ENCODE measurements around the gene KLHL29.

The KLHL29 gene

GRCh38 chr2:23686405-23687029 is 301.5 kb downstream of the KLHL29 start:
- no peaks in the 10 kb centered on the region for H3K9me3 ChIP-seq (replicated peaks in 1 of 11)
- H4K20me1 ChIP-seq: peaks cover 0 to 39% (median 0%) of the 10 kb centered on the region in 11 experiments; a peak in 8 of 22 replicates
- peak overlapping the region in 8 of 11 experiments; percentile 11 to 41 (median 26); a peak in 11 of 22 replicates for H3K4me2 ChIP-seq
- H3K36me3 ChIP-seq: no peaks in the 10 kb centered on the region
- H3K27ac ChIP-seq: no peak overlapping the region
- H3K4me3 ChIP-seq: no peak overlapping the region
- H3K4me1 ChIP-seq: peaks cover 23 to 68% (median 55%) of the 10 kb centered on the region in 10 experiments
- no peak overlapping the region for H3K9ac ChIP-seq
- TF ChIP-seq Cebpa-rat (IDR thresholded peaks at IDR 0.05): no peak
- peaks cover 0 to 7% (median 0%) of the 10 kb centered on the region in 11 experiments; a peak in 2 of 22 replicates for H3K27me3 ChIP-seq

GRCh38 chr2:23687214-23687613 is 302.2 kb downstream of the KLHL29 start:
- Histone ChIP-seq H3K9me3 (replicated peaks in 1 of 11) (no peaks in the 10 kb centered on the region), H3K27me3 (peaks cover 0 to 7% (median 0%) of the 10 kb centered on the region in 11 experiments; a peak in 2 of 22 replicates), H3K4me2 (peak overlapping the region in 8 of 11 experiments; percentile 11 to 41 (median 26); a peak in 11 of 22 replicates), H3K4me1 (peaks cover 23 to 61% (median 50%) of the 10 kb centered on the region in 10 experiments), H3K27ac (no peak overlapping the region), H4K20me1 (peaks cover 0 to 39% (median 0%) of the 10 kb centered on the region in 11 experiments; a peak in 8 of 22 replicates), H3K36me3 (no peaks in the 10 kb centered on the region; a peak in 1 of 22 replicates), H3K4me3 (no peak overlapping the region), H3K9ac (no peak overlapping the region)
- no peak for TF ChIP-seq Cebpa-rat (IDR thresholded peaks at IDR 0.05)

DNA sequence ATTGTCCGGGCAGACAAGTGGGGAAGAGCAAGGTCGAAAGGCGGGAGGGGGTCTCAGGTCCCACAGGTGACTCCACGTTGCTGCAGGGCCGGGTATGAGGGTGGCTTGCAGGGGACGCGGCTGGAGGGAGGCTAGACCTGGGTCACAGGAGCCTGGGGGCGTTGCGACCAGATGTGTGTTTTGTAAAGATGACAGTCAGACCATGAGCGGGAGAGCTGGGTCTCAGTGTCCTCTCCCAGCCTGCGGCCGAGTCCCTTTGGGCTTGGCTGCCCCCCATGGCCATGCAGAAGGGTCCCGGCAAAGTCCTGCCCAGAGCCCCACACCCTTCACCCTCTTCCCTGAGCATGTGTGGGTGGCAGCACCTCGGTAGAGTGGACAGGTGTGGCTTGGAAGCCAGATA is 302.7 kb downstream of the KLHL29 start:
- Histone ChIP-seq H3K36me3 (no peaks in the 10 kb centered on the region; a peak in 1 of 22 replicates), H4K20me1 (peaks cover 0 to 39% (median 0%) of the 10 kb centered on the region in 11 experiments; a peak in 8 of 22 replicates), H3K27ac (no peak overlapping the region), H3K4me2 (peak overlapping the region in 1 of 11 experiments; percentile 60; a peak in 3 of 22 replicates), H3K27me3 (peaks cover 0 to 7% (median 0%) of the 10 kb centered on the region in 11 experiments; a peak in 2 of 22 replicates), H3K4me3 (no peak overlapping the region), H3K9me3 (replicated peaks in 1 of 11) (no peaks in the 10 kb centered on the region), H3K9ac (no peak overlapping the region), H3K4me1 (peaks cover 23 to 56% (median 48%) of the 10 kb centered on the region in 10 experiments)
- no peak for TF ChIP-seq Cebpa-rat (IDR thresholded peaks at IDR 0.05)

- peak overlapping the region in 8 of 11 experiments; percentile 7 to 66 (median 43); a peak in 12 of 22 replicates for H3K4me2 ChIP-seq
Observed at GRCh38 chr2:23688486-23689130, 303.6 kb downstream of the KLHL29 start.

GRCh38 chr2:23689131-23689700 is 304.2 kb downstream of the KLHL29 start:
- Histone ChIP-seq H3K36me3 (no peaks in the 10 kb centered on the region; a peak in 1 of 22 replicates), H3K9ac (no peak overlapping the region), H3K27ac (no peak overlapping the region), H3K4me3 (no peak overlapping the region), H4K20me1 (peaks cover 0 to 39% (median 0%) of the 10 kb centered on the region in 11 experiments; a peak in 8 of 22 replicates), H3K27me3 (peaks cover 0 to 4% (median 0%) of the 10 kb centered on the region in 11 experiments; a peak in 2 of 22 replicates), H3K4me1 (peaks cover 10 to 41% (median 33%) of the 10 kb centered on the region in 10 experiments), H3K4me2 (peak overlapping the region in 5 of 11 experiments; percentile 7 to 66 (median 48); a peak in 8 of 22 replicates), H3K9me3 (replicated peaks in 1 of 11) (no peaks in the 10 kb centered on the region)
- TF ChIP-seq Cebpa-rat (IDR thresholded peaks at IDR 0.05): no peak

More at GRCh38 chr2:23688486-23689130, 303.6 kb downstream of the KLHL29 start:
- no peaks in the 10 kb centered on the region; a peak in 1 of 22 replicates for H3K36me3 ChIP-seq
- no peak overlapping the region for H3K4me3 ChIP-seq
- TF ChIP-seq Cebpa-rat (IDR thresholded peaks at IDR 0.05): no peak
- peaks cover 0 to 39% (median 0%) of the 10 kb centered on the region in 11 experiments; a peak in 8 of 22 replicates for H4K20me1 ChIP-seq
- no peak overlapping the region for H3K9ac ChIP-seq
- peaks cover 0 to 4% (median 0%) of the 10 kb centered on the region in 11 experiments; a peak in 2 of 22 replicates for H3K27me3 ChIP-seq
- no peaks in the 10 kb centered on the region for H3K9me3 ChIP-seq (replicated peaks in 1 of 11)
- H3K4me1 ChIP-seq: peaks cover 16 to 47% (median 39%) of the 10 kb centered on the region in 10 experiments
- H3K27ac ChIP-seq: no peak overlapping the region

- Histone ChIP-seq H3K4me3 (no peak overlapping the region), H3K27me3 (peaks cover 0 to 2% (median 0%) of the 10 kb centered on the region in 11 experiments; a peak in 2 of 22 replicates), H3K9ac (no peak overlapping the region), H3K4me2 (no peak overlapping the region), H4K20me1 (peaks cover 0 to 39% (median 0%) of the 10 kb centered on the region in 11 experiments; a peak in 8 of 22 replicates), H3K36me3 (no peaks in the 10 kb centered on the region; a peak in 1 of 22 replicates), H3K27ac (no peak overlapping the region), H3K9me3 (replicated peaks in 1 of 11) (no peaks in the 10 kb centered on the region), H3K4me1 (peaks cover 3 to 34% (median 26%) of the 10 kb centered on the region in 10 experiments; a peak in 19 of 20 replicates)
- TF ChIP-seq Cebpa-rat (IDR thresholded peaks at IDR 0.05): no peak
Observed at GRCh38 chr2:23689891-23690290, 304.9 kb downstream of the KLHL29 start.

- TF ChIP-seq Cebpa-rat (IDR thresholded peaks at IDR 0.05): no peak
- Histone ChIP-seq H3K4me2 (no peak overlapping the region), H4K20me1 (peaks cover 0 to 43% (median 0%) of the 10 kb centered on the region in 11 experiments; a peak in 7 of 22 replicates), H3K36me3 (no peaks in the 10 kb centered on the region; a peak in 1 of 22 replicates), H3K27ac (no peak overlapping the region), H3K27me3 (no peaks in the 10 kb centered on the region), H3K9ac (no peak overlapping the region), H3K9me3 (replicated peaks in 1 of 11) (no peaks in the 10 kb centered on the region), H3K4me1 (peaks cover 0 to 28% (median 19%) of the 10 kb centered on the region in 10 experiments; a peak in 14 of 20 replicates), H3K4me3 (no peak overlapping the region)
Observed at GRCh38 chr2:23690421-23691105, 305.6 kb downstream of the KLHL29 start.

DNA sequence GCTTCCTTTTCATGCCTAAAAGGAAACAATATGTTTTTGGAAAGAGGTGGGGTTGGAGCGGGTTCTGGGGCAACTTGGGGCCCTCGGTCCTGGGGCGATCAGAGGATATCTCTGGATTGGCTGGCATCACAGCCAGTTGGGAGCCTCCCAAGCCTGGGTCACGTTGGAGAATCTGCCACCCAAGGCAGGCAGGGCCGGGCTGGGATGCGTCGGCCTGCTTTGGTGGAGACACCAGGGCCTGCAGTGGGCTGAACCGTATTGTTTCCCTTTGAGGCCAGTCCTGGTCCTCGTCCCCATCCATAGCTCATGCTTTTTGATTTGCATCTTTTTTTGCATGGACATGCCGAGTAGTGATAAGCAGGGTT is 306.1 kb downstream of the KLHL29 start:
- Histone ChIP-seq H3K4me2 (no peak overlapping the region), H3K4me1 (peaks cover 0 to 26% (median 19%) of the 10 kb centered on the region in 10 experiments; a peak in 14 of 20 replicates), H3K9ac (no peak overlapping the region), H3K27me3 (no peaks in the 10 kb centered on the region), H3K27ac (no peak overlapping the region), H3K36me3 (no peaks in the 10 kb centered on the region; a peak in 1 of 22 replicates), H3K4me3 (no peak overlapping the region), H4K20me1 (peaks cover 0 to 44% (median 0%) of the 10 kb centered on the region in 11 experiments; a peak in 5 of 22 replicates), H3K9me3 (replicated peaks in 1 of 11) (no peaks in the 10 kb centered on the region)
- TF ChIP-seq Cebpa-rat (IDR thresholded peaks at IDR 0.05): no peak

All from BLaER1 treated with 17β-estradiol and CSF1 and Interleukin-3, amounts not matched to agents 10 nM and 100 nM (cell line).